Bronchial epithelial cell (primary cell): ENCODE measurements around the gene ZNF827. TPM values are rescaled to one million over a fixed set of nuclear protein-coding genes. Genes with fewer than 3 reads are reported as not detected.

Experiments
- DNase-seq: peaks from one replicate; pipeline ENCODE4 v3.0.0-alpha.2; 2010; ENCODE audit warnings: low read depth
- FAIRE-seq: peaks from 2 replicates; lab custom pipeline; 2011; peaks lifted over from hg19 to GRCh38; lab: Jason Lieb, UNC
- H3K27me3 ChIP-seq: 2 replicates; pipeline ENCODE4 v1.5.1; 2011; ENCODE audit warnings: low read length; ENCODE audit not compliant: control insufficient read depth, insufficient read depth
- H3K36me3 ChIP-seq: 2 replicates; pipeline ENCODE4 v1.5.1; 2011; ENCODE audit warnings: low read length; ENCODE audit not compliant: control insufficient read depth, insufficient read depth
- H3K4me3 ChIP-seq: 2 replicates; pipeline ENCODE4 v1.5.1; 2011; ENCODE audit warnings: mild to moderate bottlenecking, low read depth, low read length, control low read depth
- total RNA-seq: library from RNA; depleted of rRNA; stranded (reverse); fragments of >200 nt; gene quantifications from 2 replicates; pipeline ENCODE4 v1.2.1, GENCODE V29; 2014
- TF ChIP-seq, protein P1 (sequence below): IDR thresholded peaks from 2 replicates; pipeline ENCODE4 v1.5.1; 2011; ENCODE audit warnings: mild to moderate bottlenecking, moderate library complexity, low read length, control low read depth, inconsistent platforms; ENCODE audit not compliant: insufficient read depth, severe bottlenecking

Gene ZNF827
- total RNA-seq, 1 donor from 2014 or later = 2.1 TPM

DNA sequence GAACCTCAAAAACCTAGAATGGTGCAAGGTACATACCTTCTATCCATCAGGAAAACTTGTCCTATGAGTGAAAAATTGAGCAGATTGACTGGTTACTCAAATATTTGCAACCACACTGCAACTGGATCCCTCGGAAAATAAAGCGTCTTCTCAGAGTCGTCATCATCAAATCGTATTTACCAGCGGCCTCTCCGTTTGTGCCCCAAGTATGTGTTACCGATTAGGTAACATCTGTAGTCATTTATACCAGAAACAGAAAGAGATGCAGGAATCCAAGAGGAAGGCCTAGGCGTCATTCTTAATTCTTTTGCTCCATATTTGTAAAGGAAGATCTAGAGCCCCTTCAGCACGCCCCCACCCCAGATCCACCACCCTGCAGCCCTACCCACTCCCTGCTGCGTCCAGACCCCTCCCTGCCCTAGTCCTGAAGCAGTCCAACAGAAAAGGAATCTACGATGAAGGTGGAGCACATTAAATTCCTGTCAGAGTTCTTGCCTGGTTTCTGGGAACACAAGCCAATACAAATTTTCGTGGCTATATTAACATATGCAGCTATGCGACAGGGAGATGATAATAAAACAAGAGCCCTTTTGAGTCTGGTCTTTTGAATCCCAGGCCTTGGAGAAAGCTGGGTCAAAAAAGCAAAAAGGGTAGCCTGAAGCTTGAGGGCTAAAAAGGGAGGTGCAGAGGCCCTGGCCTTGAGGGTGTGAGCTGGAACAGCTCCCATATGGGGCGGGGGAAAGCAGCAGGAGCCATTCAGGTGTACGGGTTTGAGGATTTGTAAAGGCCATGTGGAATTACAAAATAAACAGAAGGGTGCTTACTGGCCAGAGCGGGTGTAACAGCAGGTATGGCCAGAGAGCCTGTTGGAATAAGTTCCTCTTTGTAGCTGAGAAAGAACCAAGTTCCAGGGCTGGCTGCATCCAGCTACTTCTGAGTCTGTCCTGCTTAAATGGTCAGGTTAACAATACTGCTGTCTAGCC is 77.0 kb downstream of the ZNF827 start:
- no peaks in the 10 kb centered on the region for H3K36me3 ChIP-seq
- FAIRE-seq = no peak
- no peak for DNase-seq
- H3K27me3 ChIP-seq = no peaks in the 10 kb centered on the region
- H3K4me3 ChIP-seq = no peak overlapping the region
- TF ChIP-seq, protein P1, sequence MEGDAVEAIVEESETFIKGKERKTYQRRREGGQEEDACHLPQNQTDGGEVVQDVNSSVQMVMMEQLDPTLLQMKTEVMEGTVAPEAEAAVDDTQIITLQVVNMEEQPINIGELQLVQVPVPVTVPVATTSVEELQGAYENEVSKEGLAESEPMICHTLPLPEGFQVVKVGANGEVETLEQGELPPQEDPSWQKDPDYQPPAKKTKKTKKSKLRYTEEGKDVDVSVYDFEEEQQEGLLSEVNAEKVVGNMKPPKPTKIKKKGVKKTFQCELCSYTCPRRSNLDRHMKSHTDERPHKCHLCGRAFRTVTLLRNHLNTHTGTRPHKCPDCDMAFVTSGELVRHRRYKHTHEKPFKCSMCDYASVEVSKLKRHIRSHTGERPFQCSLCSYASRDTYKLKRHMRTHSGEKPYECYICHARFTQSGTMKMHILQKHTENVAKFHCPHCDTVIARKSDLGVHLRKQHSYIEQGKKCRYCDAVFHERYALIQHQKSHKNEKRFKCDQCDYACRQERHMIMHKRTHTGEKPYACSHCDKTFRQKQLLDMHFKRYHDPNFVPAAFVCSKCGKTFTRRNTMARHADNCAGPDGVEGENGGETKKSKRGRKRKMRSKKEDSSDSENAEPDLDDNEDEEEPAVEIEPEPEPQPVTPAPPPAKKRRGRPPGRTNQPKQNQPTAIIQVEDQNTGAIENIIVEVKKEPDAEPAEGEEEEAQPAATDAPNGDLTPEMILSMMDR = no peak

DNA sequence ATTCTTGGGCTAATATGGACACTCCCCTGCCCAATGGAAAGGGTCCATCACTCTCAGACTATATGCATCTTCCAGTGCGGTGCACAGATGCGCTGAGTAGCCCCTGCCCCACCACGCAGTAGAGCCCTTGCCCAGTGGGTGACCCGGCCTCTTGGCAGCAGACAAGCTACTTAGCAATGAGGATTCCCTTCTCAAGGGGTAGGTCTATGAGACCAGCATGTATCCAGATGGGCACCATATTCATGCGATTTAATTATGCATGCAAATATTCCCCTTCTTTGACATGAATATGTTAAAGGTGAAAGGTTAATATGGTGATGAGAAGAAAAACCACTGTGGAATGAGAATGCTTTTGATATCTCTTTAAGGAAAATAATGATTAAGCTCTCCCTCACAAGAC is 77.7 kb downstream of the ZNF827 start:
- Histone ChIP-seq H3K4me3 (no peak overlapping the region), H3K36me3 (no peaks in the 10 kb centered on the region), H3K27me3 (no peaks in the 10 kb centered on the region)
- TF ChIP-seq, protein P1 = no peak
- DNase-seq (no peak), FAIRE-seq (no peak)

DNA sequence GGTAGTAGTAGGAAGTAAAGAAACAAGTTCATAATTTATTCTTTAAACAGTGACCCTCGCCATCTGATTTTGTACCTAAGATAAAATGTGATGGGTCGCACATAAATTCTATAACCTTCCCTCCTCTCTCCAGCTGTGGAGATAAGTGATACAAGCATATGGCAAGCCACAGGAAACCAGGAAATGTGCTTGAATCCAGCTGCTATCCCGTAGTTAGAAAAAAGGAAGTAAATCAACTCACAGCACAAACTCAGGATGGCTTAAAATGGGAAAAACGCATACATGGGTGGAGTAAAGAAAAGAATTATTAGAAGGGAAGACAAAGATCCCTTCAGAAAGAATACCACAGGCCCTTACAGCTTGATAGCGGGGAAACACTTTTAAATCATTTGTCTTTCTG is 78.2 kb downstream of the ZNF827 start:
- no peaks in the 10 kb centered on the region for H3K27me3 ChIP-seq
- TF ChIP-seq, protein P1 = no peak
- FAIRE-seq (no peak), DNase-seq (no peak)
- H3K36me3 ChIP-seq = no peaks in the 10 kb centered on the region
- no peak overlapping the region for H3K4me3 ChIP-seq

DNA sequence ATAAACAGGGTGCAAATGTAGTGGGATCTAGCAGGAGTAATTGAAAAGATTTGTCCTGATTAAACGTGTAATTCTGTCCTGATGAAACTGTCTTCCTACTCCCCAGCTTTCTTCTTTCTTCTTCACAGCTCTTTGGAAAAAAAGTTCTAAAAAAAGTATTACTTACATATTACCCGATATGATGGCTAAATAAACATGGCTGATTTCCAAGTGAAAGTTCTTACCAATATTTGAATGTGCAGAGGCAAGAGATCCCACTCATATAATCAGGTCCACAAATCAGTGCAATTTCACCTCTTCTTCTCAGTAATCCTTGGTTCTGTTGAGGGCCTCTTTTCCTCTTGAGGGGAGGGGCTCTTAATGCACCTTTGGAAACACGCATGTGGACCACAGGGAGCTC is 78.7 kb downstream of the ZNF827 start:
- Histone ChIP-seq H3K27me3 (no peaks in the 10 kb centered on the region), H3K4me3 (no peak overlapping the region), H3K36me3 (no peaks in the 10 kb centered on the region)
- TF ChIP-seq, protein P1 = no peak
- DNase-seq = no peak
- FAIRE-seq = no peak

DNA sequence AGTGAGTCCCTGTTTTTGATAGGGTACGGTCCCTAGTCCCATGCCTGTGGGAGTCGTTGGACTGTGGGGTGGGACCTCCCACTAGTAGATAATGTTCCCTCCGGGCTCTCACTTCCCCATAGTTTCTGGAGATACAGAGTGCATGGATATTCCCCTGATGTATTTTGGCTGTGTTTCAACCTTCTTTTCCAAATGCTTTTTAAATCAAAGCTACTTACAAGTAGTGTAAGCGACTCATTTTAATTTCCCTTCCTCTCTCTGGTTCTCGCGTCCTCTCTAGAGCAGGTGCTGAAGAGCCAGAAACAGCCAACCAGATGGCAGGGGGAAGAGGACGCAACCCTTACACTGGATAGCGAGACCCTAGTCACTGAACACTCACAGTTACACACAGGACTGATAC is 79.2 kb downstream of the ZNF827 start:
- DNase-seq (no peak), FAIRE-seq (no peak)
- TF ChIP-seq, protein P1 = no peak

More for the DNA sequence above, 79.2 kb downstream of the ZNF827 start:
- H3K27me3 ChIP-seq = no peaks in the 10 kb centered on the region
- no peak overlapping the region for H3K4me3 ChIP-seq
- no peaks in the 10 kb centered on the region for H3K36me3 ChIP-seq
